Activated CD8-positive, alpha-beta memory T cell treated with anti-CD3 and anti-CD28 coated beads, Interleukin-2, amount 50 U/mL, for 24 hours (primary cell): ENCODE results near the gene TBC1D19.

Experiments
- DNase-seq: peaks from one replicate; pipeline ENCODE4 v3.0.0-alpha.2; 2020; ENCODE audit errors: extremely low read depth

Gene TBC1D19

GRCh38 chr4:26732356-26732755 is 148.5 kb downstream of the TBC1D19 start:
- DNase-seq: no peak

DNA sequence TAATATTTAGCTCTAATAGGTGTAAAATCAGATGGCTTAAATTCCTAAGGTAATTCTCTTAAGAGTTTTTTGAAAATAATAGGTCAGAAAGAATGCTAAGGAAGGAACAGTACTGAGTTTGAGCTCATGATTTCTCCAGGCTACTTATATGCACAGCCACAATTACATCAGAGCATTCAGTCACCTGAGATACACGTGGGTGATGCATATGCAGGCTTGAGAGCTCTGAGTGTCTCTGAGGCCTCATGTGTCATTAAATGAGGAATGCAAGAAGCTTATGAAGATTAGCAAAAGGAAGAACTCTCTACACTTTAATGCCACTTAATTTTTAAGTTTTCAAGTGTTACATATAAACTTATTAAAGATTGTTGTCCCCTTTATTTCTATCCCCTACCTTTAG is 152.7 kb downstream of the TBC1D19 start:
- DNase-seq: no peak

GRCh38 chr4:26737385-26737784 is 153.5 kb downstream of the TBC1D19 start:
- no peak for DNase-seq

GRCh38 chr4:26741491-26741871 is 157.6 kb downstream of the TBC1D19 start:
- DNase-seq: no peak

DNA sequence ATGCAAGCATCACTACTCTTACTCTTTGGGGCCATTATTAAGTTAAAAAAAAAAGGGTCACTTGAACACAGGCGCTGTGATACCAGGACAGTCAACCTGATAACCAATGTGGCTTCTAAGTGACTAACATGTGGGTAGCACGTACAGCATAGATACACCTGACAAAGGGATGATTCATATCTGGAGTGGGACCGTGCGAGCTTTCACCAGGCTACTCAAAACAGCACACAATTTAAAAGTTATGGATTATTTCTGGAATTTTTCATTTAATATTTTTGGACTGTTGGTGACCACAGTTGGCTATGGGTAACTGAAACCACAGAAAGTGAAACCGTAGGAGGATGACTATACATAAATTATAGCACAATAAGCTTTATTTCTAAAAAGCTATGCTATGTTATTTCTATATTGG is 162.9 kb downstream of the TBC1D19 start:
- DNase-seq: no peak

GRCh38 chr4:26748811-26749210 is 164.9 kb downstream of the TBC1D19 start:
- DNase-seq: no peak

GRCh38 chr4:26749867-26750266 is 166.0 kb downstream of the TBC1D19 start:
- no peak for DNase-seq

DNA sequence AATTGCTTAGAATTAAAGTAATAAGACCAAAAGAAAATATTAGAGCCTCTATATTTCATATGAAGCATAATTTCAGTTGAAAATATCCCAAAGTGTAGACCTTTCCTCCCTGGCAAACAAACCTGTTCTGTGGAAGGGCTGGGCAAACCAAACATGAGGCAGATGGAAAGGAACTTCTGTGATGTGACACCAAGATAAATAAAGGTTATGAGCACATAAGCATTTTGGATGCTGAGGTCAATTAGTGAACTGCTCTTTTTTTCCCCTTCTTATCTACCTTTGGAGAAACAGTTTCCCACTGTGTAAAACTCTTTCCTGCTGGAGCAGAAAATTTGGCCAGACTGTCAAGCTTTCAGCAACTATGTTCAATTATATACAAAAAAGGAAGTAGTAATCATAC is 167.1 kb downstream of the TBC1D19 start:
- DNase-seq: no peak

DNA sequence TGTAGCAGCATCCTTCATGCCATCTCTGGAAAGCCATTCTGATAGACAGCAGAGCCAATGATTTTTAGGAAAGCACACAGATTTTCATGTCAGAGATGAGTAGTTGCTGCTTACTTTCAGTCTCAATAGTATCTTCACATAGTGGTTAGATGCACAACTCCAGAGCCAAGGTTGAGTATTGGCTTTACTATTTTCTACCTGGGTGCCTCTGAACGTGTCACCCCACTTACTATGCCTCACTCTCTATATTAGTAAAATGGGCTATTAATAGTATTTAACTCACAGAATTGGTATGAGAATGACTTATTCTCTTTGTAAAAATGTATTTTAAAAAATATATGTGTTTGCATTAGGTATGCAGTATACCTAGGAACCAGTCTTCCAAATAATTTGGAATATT is 168.0 kb downstream of the TBC1D19 start:
- DNase-seq: no peak

DNA sequence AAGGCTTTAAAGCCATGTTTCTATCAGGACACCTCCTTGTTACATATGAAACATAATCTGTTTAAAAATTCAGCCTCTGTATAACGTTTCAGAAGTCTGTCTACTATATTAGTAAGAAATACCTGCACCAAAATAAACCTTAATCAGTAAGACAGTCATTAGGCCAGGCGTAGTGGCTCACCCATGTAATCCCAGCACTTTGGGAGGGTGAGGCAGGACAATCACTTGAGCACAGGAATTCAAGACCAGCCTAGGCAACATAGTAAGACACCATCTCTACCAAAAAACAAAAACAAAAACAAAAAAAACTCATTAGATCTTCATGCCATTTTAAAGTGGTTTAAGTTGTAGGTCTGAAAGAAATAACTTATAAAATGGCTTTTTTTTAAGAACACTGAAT is 169.3 kb downstream of the TBC1D19 start:
- DNase-seq: no peak

DNA sequence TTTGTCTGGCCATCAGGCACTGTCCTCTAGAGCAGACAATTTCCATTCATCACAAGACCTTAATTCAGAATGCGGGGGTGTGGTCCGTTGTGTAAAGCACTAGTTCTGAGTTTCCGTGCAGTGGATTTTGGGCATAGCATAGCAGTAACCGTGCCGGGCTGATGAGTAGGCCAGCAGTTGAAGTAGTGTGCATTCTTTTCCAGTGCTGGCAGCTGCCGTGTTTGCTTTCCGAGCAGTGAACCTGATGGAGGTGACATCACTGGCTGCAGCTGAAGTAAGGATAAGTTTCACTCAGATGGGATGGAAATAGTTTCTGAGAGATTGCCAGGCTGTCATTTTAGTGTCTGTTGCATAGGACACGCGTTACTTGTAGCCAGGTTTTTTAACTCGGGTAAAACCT is 169.7 kb downstream of the TBC1D19 start:
- DNase-seq: no peak

GRCh38 chr4:26757751-26758150 is 173.9 kb downstream of the TBC1D19 start:
- DNase-seq: no peak

DNA sequence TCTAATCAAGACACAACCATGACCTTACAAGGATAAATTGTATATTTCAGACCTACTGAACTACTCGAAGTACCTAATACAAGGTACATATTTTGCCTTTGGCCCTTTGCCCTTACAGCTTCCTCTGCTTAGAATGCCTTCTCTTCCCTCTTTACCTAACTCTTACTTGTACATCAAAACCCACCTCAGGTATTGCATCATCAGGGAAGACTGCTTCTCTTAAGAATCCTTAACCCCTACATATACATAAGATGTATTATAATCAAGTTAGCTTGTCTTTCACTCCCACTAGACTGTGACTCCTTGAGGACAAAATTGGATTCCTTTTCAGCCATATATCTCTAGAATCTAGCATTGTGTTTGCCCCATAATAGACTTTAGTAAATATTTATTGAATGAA is 175.0 kb downstream of the TBC1D19 start:
- no peak for DNase-seq

GRCh38 chr4:26762650-26763049 is 178.8 kb downstream of the TBC1D19 start:
- no peak for DNase-seq

GRCh38 chr4:26763063-26763462 is 179.2 kb downstream of the TBC1D19 start:
- DNase-seq: no peak

DNA sequence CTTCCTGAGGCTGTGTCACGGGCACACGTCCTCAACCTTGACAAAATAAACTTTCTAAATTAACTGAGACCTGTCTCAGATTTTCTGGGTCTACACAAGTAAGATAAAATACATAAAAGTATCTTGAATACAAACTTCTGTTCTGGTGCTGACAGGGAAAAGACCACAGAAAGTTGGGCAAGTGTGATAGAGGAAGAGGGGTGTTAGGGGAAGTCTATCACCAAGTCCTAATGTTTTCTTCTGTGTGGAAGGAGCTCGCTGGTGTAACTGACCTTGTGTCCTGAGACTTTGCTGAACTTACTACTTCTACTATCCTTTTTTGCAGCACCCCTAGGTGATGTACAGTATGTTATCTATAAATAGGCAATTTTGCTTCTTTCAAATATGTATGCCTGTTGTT is 179.8 kb downstream of the TBC1D19 start:
- no peak for DNase-seq

DNA sequence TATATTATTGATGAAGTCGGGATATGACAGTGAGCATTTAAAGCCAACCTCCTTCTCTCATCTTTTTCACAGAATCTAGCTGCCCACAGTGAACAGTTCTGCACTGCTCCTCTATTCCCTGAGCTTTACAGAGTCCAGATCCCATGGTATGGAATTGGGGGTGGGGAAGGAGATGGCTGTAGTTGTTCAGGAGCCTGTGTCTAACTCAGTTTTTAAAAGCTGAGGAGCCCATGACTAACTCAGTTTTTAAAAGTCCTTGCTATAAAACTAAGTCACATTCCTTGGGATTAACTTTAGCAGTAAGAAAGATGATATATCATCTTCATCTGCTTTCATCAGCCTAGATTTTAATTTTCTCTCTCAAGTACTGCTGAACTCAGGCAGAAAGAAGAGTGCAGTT is 180.3 kb downstream of the TBC1D19 start:
- DNase-seq: no peak

DNA sequence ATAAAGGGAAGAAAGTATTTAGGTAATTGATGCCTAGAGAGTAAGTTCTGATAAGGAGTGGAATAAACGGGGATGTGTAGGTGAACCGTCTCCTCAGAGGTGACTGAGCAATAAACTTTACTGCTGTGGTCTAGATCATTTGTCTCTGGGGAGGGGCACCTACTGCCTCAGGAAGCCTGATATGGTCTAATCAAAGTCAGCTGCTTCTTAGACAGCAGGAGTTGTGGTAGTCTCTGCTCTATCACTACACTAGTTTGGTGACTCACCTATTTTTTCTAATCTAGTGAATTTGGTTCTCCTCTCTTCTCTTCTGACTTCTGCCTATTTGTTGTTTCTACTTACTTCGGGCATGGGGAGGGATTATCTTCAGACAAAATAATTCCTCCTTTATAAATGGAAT is 181.6 kb downstream of the TBC1D19 start:
- DNase-seq: no peak

- DNase-seq: no peak
Measured at GRCh38 chr4:26766141-26766540, 182.3 kb downstream of the TBC1D19 start.

DNA sequence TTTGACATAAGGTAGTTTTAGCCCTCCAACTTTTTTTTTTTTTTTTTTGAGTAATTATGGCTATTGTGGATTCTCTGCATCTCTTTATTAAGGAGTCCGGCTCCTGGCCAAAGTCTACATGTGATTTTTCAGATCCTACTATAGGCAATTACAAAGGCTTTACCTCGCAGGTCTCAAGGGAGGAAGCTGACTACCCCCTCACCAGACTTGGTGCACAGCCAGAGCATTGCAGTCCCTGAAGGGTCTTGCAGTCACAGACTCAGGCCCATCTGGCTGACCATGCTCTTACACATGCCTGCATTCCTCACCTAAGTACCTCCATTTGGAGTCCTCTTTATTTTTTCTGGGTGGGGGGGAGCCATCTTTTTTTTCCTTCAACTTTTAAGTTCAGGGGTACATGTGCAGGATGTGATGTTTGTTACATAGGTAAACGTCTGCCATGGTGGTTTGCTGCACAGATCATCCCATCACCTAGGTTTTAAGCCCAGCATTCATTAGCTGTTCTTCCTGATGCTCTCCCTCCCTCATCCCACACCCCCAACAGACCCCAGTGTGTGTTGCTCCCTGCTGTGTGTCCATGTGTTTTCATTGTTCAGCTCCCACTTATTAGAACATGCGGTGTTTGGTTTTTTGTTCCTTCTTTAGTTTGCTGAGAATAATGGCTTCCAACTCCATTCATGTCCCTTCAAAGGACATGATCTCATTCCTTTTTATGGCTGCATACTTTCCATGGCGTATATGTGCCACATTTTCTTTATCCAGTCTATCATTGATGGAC is 188.4 kb downstream of the TBC1D19 start:
- no peak for DNase-seq

GRCh38 chr4:26779224-26779623 is 195.3 kb downstream of the TBC1D19 start:
- no peak for DNase-seq

DNA sequence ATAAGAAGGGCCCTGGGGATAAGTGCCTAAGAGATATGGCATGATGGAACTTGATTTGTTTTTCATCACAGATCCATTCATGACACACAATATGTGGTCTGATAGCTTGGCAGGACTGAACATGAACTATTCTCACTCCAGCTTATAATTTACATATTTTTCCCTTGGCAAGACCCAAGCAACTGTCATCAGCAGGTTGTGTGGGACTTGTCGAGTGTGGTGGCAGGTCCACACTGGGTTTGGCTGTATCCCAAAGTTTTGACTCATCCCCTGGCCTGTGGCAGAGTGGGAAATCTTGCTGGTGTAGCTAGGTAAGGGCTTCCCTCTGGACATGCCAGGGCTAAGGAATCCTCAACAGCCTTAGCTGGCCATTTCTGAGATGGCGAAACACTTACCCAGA is 195.8 kb downstream of the TBC1D19 start:
- no peak for DNase-seq

DNA sequence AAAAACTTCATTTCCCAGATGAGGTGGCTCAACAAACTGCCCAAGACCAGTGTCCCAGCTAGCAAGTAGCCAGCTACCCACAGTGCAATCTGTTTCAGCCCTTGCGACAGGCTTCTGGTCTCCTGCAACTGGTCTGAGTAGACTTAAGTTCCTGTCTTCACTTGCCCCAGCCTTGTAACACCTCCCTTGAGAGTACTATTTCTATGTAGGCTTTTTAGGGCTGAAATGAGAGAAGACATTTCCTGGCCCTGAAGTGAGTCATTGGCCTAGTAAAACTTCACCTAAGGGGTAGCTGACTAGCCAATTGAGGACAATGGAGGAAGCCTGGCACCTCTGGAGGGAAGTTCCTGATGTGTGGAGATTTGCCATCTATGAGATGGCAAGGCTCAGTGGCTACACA is 196.7 kb downstream of the TBC1D19 start:
- no peak for DNase-seq

DNA sequence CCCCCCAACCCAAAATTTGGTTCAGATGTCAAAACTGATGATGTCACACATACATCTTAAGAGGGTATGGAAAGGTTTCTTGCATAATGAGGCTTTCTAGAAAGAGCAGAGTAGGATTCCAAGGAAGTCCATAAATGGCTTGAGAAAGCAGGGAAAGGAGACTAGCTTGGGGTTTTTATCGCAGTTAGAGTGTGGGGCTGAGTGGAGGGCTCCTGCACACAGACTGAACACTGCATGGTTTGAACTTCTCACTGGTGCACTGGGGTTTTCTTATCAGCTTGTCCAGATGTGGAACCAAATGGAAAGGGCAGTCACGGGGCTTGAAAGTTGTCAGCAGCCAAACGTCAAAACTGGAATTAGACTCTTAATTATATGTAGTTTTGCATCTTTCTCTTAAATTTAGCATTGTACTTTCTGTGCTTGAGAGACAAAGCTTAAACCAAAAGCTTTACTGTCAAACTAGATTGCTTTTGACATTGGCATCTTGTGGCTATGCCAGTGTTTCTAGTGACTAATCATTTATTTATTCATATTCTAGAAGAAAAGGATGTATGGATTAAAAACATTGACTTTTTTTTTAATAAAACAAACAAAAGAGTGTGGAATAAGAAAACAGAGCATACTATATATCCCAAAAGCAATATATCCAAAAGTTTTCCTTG is 198.4 kb downstream of the TBC1D19 start:
- no peak for DNase-seq
